IPS-NIHi11 (cell line): ENCODE measurements around the gene TPX2.
"Not testable (repeated sequence)": the region's sequence is repeated elsewhere in the genome, so short reads cannot be mapped to it uniquely, and the experiment has no call there.

Source experiments
- DNase-seq: peaks from one replicate; pipeline ENCODE4 v3.0.0; 2012; ENCODE audit warnings: mixed read lengths, low spot score

The TPX2 gene

GRCh38 chr20:31764641-31765305 is 25.7 kb downstream of the TPX2 start:
- DNase-seq: no peak

- no peak for DNase-seq
Observed at GRCh38 chr20:31767805-31768204, 28.7 kb downstream of the TPX2 start.

- no peak for DNase-seq
Observed at GRCh38 chr20:31769681-31770080, 30.6 kb downstream of the TPX2 start.

- no peak for DNase-seq
Observed at GRCh38 chr20:31770243-31770642, 31.2 kb downstream of the TPX2 start.

- DNase-seq: no peak
Observed at GRCh38 chr20:31774408-31774807, 35.3 kb downstream of the TPX2 start.

- no peak for DNase-seq
Observed at GRCh38 chr20:31780839-31781238, 41.7 kb downstream of the TPX2 start.

- DNase-seq: no peak
Observed at GRCh38 chr20:31781945-31782344, 42.9 kb downstream of the TPX2 start.

GRCh38 chr20:31784354-31785044 is 45.4 kb downstream of the TPX2 start:
- no peak for DNase-seq

- DNase-seq: no peak
Observed at GRCh38 chr20:31785089-31785488, 46.0 kb downstream of the TPX2 start.

GRCh38 chr20:31788578-31788977 is 49.5 kb downstream of the TPX2 start:
- peak; percentile 44 for DNase-seq

- no peak for DNase-seq
Observed at GRCh38 chr20:31790401-31790800, 51.3 kb downstream of the TPX2 start.

GRCh38 chr20:31797364-31797763 is 58.3 kb downstream of the TPX2 start:
- no peak for DNase-seq

GRCh38 chr20:31801508-31801907 is 62.4 kb downstream of the TPX2 start:
- DNase-seq: no peak

GRCh38 chr20:31803552-31804291 is 64.6 kb downstream of the TPX2 start:
- DNase-seq: no peak

GRCh38 chr20:31806564-31807355 is 67.7 kb downstream of the TPX2 start:
- DNase-seq: no peak

- DNase-seq: no peak
Observed at GRCh38 chr20:31808481-31808880, 69.4 kb downstream of the TPX2 start.

GRCh38 chr20:31809661-31810060 is 70.6 kb downstream of the TPX2 start:
- DNase-seq: no peak

GRCh38 chr20:31811198-31811597 is 72.1 kb downstream of the TPX2 start:
- DNase-seq: no peak

GRCh38 chr20:31811796-31812728 is 73.0 kb downstream of the TPX2 start:
- DNase-seq: no peak

GRCh38 chr20:31813611-31814010 is 74.5 kb downstream of the TPX2 start:
- DNase-seq: no peak

- DNase-seq: not testable (repeated sequence)
Observed at GRCh38 chr20:31814142-31814541, 75.1 kb downstream of the TPX2 start.
